Stimulated activated CD8-positive, alpha-beta memory T cell treated with anti-CD3 and anti-CD28 coated beads, Interleukin-12 subunit alpha, Interleukin-12 subunit beta, amount 100 ng/mL, for 24 hours (primary cell): ENCODE measurements around the gene C1orf174.

ENCODE experiments used
- DNase-seq: peaks from one replicate; pipeline ENCODE4 v3.0.0-alpha.2; 2020; ENCODE audit errors: extremely low read depth

Gene C1orf174

DNA sequence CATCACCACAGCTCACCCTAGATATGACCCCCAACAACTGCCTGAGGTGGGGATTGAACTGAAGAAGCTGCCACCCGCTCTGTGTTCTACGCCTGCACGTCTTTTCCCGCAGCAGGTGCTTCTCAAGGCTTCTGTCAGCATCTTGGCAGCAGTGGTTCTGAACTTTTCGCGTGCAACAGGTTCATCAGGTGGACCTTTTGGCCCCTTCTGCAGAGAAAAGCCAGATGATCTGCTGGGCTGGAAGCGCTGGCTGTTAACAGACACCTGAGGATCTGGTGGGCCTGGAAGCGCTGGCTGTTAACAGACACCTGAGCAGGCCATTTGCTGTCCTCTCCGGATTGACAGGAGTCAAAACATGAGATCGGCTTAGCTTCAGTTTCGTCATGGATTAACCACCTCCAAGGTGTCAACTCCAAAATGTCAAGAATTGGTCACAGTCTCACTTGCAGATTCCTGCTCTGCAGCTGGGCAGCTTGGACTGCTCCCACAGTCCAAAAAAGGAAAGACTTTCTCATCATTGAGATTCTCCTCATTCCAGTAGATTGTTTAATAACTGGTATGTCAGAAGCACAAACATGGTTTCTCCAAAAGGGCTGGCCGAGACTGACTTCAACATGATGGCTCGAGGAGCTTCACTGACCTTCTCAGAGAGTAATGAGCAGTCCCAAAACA lies 4.7 kb downstream of the C1orf174 start:
- no peak for DNase-seq

DNA sequence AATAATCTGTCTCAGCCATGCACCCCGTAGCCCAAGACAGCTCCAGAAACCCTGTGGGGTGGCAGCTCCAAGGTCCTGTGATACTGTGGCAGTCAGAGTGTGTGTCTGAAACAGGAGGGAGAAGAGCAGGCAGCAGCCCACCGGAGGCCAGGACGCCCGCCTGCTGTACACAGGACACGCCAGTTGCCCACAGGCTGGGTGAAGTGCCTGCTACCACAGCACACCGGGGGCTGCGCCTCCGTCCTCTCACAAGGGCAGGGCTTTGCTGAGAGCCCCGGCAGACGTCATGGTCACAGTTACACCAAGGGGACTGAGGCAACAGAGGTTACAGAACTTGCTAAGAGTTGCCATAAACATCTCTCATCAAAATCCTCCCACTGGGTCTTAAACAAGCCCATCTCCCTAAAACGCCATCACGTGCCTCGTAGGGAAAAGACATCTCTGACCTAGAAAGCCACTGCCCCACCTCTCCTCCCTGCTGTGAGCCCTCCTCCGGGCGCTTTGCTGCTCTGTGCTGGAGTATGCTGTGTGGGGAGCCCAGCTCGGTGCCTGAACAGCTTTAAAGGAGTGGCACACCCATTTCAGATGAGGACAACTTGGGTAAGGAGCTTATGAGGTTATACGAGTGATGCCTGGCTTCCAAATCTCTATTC lies 5.3 kb downstream of the C1orf174 start:
- DNase-seq: no peak

DNA sequence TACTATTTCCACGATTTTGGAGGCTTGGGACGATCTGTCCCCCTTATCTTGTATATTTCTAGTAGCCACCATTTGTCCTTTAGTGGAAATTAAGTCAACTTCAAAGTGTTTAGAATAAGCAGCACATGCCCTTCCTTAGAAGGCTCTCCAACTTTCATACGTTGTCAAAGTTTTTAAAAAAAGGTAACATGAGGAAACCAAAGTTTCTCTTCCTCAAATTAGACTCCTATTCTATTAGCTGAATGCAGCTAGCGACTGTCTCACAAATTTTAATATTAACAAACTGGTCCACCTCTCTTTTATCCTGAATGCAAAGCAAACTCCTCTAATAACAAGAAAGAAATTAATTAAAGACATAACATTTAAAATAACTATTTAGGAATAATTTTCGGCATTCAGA lies 6.9 kb downstream of the C1orf174 start:
- no peak for DNase-seq

DNA sequence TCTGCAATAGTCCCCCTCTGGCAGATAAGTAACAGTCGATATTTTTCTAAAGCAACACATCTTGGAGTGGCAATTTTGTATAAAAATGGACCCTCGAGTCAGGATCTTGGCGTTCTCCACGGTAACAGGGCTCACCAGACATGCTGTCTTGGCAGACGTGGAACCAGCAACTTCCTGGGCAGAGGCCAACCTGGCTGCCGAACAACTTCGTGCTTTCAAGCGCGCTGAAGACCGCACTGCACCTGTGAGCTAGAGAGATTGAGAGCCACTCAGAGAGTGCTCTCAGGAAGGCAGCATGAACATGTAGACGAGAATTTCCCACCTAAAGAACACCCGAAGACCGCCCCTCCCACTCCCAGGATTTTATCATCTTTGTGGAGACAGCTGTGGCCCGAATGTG lies 7.3 kb downstream of the C1orf174 start:
- DNase-seq: no peak

DNA sequence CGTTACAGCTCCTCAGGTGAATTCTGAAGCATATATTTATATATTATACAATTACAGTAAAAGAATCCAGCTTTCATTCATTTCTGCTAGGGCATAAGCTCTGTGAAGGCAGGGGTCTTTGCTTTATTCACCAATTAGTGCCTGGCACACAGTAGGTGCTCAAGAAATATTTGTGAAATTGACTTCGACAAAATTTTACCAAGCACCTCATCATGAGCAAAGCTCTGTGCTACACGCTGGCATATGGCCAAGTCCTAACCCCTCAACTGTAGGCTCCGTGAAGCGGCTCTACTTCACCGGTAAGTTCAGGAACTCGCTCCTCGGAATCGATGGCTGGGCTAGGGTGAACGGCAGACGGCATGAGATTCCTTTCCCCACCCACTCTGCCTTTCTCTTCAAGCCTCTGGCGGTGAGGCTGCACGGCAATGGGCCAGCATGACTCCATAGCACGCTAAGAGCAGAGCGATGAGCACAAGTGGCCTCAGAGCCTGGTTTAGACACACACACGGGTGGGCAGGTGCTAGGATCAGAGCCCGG lies 8.7 kb downstream of the C1orf174 start:
- no peak for DNase-seq

DNA sequence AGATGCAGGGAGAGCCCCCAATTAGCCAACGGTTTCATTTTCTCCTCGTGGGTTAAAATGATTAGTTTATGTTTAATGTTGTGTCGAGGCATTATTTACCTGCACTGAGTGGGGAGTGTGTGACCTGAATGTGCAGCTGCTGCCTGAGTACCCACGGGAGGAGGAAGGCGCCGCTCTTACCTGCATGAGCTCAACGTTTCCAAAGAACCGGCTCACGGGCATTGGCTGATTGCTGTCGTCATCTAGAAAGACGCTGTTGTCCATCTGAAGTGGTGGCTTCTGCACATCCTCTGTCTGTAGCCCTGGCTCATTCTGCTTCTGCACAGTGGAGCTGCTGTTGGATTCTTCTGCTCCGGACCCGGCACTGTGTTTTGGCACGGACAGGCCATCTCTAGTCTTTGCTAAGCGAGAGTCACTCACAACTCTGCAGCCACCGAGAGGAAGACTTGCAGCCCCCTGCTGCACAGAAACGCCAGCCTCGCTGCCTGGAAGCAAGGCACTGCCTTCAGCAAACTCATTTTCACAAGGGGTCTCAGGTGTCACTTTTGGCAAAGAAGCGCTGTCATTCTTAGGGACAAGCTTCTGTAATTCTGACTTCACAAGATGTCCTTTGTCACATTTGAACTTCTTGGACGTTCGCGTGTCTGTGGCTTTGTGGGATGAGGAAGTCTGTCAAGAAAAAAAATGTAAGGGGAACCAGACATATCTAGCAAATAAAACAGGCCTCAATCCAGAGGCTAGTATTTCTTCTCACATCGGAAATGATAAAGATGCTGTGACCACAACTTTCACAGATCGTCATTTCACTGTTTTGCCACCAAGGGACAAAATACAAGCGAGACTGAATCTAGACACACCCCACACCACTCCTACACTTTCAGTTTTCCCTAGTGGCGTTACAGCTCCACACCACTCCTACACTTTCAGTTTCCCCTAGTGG lies 9.4 kb downstream of the C1orf174 start:
- DNase-seq: no peak

DNA sequence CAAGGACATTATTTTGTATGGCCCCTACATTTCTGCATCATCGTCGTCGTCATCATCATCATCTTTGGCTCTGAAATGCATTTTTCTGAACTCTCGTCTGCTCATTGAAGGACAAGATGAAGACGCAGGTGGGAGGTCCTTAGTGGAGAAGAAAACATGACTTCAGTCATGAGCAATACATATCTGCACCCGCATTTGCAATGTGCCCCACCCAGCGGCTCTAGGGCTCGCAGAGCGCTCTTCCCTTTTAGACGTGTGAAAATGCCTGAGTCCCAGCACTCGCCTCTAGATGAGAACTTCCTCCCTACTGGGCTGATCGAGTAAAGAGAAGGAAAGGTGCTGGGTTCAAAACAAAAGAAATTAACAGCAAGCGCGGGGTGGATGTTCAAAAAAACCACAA lies 10.1 kb downstream of the C1orf174 start:
- no peak for DNase-seq

DNA sequence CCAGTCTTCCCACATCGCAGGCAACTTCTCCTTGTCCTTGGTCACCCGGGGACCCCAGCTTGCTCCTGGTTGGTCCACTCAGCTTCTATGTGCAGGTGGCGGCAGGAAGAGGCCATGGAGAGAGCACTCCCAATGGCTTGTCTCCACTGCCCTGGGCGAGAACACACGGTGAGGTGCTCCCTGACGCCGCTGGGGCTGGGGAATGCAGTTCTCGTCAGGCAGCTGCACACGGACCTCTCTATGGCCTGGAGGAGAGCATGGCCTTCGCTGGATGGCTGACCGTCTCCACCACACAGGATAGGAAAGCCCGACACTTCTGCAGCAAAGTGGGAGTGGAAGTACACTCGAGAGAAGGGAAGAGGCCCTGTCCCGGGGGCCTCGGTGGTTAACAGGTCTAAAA lies 11.8 kb downstream of the C1orf174 start:
- DNase-seq: no peak

DNA sequence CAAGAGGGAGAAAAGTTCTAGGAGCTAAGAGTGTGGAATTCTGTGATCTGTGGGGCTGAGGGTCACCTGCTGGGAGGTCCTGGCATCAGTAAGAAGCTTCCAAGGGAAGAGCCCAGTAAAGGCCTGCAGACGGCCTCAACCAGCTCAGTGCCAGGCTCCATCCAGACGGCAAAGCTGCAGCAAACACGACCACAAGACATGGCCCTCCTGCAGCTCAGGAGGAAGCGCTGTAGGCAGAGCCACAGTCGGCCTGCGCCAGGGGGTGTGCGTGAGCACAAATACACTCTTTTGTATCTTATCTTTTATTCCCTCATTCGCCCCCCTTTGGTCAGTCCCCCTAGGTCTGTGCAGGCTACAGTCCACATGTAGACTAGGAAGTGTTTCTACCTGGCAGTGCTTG lies 13.4 kb downstream of the C1orf174 start:
- no peak for DNase-seq

DNA sequence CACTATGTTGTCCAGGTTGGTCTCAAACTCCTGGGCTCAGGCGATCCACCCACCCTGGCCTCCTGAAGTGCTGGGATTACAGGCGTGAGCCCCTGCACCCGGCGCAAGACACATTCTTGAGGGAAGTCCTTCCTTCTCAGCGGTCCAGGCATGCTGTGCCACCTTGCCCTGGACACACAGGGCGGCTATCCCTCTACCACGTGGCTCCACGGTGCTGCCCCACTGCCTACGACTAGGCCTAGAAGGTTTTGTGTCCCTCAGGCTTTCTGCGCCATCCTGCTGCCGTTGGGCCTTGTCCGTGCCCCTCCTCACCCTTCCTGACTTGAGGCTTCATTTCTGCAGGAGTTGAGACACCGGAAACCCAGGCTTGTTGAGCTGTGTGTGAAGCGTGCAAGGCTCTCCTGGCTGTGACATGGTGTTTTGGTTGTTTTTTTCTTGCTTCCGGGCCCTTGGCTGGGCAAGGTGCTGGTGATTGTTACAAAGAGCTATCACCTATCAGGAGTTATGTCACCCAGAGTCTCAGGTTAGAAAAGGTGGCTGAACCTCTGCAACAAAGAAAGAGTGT lies 13.9 kb downstream of the C1orf174 start:
- no peak for DNase-seq

DNA sequence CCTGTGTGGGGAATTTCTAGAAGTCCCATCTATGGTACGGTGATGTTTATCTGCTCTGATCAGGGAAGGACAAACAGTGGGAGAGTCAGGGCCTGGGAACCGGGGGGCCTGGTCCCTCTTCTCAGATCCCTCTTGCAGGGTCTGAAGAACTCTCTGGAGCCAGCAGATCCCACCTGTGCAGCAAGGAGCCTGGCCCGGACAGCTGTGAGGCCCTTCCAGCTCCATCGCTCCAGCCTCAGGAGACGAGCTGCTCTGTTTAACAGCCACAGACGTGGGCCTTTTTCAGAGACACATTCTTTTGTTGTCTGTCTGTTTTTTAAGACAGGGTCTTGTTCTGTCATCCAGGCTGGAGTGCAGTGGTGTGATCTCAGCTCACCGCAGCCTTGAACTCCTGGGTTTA lies 14.5 kb downstream of the C1orf174 start:
- DNase-seq: no peak

DNA sequence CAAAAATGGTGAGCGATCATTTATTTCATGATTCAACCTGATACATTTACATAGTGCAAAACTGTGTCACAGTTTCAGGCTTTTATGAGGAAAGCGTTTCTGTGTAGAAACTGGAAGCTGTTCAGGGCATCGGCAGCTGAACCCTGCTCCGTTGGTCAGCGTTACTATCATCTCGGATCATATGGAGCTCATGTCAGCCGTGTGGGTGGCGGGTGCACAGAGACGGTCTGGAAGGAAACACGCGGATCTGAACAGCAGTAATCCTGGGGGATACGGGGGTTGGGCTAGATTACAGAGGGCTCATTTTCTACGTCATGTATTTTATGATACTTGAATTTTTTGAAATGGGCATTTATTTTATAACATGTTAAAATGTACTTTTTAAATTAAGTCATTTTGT lies 15.1 kb downstream of the C1orf174 start:
- no peak for DNase-seq

DNA sequence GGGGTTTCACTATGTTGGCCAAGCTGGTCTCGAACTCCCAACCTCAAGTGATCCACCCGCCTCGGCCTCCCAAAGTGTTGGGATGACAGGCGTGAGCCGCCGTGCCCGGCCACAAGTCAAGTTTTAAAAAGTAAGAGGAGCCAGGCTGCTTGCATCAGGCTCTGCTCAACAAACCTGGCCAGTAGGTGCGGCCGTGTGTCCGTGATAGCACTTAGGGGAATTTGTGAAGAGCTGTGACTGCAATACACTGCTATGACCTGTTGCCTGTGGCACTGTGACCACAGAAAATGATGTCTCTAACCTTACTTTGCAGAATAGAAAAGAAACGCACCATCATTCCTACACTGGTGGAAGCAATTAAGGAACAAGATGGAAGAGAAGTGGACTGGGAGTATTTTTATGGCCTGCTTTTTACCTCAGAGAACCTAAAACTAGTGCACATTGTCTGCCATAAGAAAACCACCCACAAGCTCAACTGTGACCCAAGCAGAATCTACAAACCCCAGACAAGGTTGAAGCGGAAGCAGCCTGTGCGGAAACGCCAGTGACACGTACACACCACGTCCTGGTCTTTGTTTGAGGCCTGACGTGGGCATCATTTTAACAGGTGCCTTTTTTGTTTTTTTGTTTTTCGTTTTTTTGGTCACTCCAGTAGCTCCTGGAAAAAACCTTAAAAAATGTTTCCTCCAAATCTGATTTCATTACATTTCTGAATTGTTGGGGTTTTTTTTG lies 16.7 kb downstream of the C1orf174 start:
- DNase-seq: no peak

DNA sequence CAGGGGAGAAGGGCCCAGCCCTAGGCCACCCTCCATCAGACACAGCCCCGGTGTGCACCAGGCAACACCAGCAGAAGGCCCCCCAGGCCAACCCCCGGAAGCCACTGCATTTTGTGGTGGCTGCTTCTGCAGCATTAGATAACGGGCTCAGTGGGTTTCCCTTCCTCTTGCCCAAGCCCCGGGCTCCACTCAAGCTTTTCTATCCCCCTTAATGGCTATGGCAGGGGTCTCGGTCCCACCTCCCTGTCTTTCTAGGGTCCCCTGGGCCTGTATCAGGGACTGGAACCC lies 18.9 kb downstream of the C1orf174 start:
- DNase-seq: no peak

DNA sequence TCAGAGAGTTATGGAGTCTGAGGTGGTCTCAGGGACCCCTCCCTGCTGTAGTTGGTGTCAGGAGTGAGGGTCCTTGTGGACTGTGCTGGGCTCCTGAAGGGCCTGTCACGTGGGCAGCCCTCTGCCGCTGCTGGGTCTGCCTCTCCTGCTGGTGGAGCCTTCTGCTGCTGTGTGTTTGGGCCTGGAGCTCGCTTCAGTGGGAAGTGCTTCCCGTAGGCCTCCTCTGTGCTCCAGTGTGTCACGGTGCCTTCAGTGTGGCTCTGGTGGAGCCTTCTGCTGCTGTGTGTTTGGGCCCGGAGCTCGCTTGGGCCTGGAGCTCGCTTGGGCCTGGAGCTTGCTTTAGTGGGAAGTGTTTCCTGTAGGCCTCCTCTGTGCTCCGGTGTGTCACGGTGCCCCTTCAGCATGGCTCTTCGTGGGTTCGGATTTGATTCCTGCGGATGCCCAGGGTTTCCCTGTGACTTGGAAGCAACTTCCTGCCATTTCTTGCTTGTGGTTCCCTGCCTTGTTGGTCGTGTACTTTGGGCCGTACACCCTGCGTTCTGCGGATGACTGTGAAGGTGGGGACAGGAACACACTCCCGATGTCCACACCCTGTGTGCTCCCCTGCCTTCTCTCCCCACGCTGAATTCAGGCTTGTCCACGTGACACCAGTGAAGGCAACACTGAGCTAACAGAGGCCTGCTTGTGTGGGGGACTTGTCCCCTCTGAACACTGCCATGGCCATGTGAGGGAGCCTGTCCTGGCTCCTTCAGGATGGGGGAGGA lies 19.5 kb downstream of the C1orf174 start:
- DNase-seq: no peak

DNA sequence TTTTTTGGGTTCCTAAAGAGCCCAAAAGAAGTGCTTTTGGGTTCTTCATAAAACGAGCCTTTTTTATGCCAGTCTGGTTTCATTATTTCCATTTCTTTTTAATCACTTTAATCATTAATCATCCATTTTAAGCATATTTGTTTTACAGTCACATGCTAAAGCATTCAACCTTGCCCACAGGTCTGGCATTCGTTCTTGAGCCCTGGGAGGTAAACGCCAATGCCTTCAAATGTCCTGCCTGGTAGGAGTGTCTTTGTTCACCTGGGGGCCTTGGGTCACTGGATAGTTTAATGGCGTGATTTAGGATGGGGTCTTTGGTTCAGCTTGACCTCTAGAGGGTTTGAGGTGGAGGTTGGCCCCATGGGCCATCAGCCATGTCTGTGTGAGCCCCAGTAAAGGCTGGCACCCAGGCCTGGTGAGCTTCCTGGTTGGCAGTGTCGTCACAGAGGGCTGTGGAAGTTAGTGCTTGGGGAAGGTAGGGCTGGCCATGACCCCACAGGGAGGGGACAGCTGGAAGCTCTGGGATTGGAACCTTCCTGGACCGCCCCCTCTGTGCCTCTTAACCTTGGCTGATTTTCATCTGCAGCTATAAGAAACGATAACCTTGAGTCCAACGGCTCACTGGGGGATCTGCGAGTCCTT lies 20.2 kb downstream of the C1orf174 start:
- no peak for DNase-seq

DNA sequence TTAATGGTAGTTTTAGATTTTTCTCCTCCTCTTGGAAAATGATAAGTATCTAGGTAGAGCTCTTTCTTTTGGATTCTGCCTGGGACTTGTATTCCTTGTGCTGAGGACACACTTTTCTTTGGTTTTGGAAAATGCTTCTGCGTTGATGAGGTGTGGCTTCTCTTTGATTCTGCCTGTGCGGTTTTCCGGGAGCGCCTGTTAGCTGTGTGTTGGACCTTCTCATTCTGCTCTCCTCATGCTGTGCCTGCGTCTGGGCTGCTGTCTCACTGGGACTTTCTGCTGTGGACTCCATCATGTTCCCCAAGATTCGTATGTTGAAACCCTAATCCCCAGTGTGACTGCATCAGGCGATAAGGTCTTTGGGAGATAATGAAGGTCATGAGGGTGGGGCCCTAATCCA lies 21.0 kb downstream of the C1orf174 start:
- no peak for DNase-seq

DNA sequence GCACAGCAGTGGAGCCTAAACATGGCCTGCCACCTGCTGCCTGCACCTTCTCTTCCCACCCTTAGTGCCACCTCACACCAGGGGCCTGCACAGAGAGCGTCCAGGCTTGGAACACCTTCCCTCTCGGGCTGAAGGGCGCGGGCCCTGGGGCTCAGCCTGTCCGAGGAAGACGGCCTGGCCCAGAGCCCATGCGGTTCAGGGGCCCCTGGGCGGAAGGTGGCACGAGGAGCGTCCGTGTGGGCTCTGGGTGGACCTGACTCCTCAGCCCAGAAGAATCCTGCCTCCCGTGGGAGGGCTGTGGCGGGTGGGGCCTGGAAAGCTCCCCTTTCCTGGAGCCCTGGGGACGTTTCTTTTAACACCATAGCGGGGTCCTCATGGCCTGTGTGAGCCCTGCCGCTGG lies 23.4 kb downstream of the C1orf174 start:
- no peak for DNase-seq

DNA sequence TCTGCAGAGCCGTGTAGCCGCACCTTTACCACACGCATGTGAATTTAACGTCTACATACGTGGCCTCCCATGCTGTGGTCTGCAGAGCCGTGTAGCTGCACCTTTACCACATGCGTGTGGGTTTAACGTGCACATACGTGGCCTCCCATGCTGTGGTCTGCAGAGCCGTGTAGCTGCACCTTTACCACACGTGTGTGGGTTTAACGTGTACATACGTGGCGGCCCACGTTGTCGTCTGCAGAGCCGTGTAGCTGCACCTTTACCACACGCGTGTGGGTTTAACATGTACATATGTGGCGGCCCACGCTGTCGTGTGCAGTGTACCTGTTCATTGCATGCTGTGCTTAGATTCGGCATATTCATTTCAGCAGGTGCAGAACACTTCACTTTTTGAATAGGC lies 25.3 kb downstream of the C1orf174 start:
- no peak for DNase-seq

DNA sequence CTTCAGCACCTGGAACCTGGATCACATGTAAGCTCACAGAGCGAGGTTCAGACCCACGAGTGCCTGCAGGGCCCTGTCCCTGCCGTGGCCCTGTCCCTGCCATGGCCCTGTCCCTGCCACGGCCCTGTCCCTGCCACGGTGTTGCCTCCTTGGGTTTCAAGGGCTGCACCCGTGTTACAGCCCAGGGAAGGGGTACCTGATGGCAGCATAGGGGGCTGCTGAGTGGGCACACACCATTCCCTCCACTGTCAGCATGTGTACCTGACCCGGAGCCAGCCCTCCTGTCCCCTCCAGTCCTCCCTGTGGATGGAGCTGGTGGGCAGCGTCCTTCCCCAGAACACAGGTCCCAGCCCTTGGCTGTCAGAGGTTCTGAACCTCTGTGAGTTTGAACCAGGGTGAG lies 27.5 kb downstream of the C1orf174 start:
- DNase-seq: no peak

DNA sequence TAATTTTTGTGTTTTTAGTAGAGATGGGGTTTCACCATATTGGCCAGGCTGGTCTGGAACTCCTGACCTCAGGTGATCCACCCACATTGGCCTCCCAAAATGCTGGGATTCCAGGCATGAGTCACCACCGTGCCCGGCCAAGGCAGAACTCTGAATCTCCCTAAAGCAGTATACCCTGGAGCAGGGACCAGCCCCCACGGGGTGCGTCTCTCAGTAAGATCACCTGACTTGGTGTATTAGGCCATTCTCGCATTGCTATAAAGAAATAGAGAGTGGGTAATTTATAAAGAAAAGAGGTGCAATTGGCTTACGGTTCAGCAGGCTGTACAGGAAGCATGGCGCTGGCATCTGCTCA lies 28.6 kb downstream of the C1orf174 start:
- DNase-seq: no peak
